Uterus (tissue), 2 donors: ENCODE measurements around the gene ETHE1.

Experiments
- CTCF ChIP-seq, 4 experiments: fragments of 200-600 bp in 2 of 4; fragments of 450-650 bp in 2 of 4; sonication (generic) in 2 of 4; IDR thresholded peaks; one replicate each; pipeline ENCODE4 v1.5.1; 2016 to 2019; ENCODE audit warnings: antibody characterized with exemption in 4 of 4, mild to moderate bottlenecking in 2 of 4, moderate library complexity in 1 of 4
- POLR2A ChIP-seq, 2 donors: fragments of 450-650 bp; IDR thresholded peaks; one replicate each; pipeline ENCODE4 v1.6.1; 2016; ENCODE audit warnings: antibody characterized with exemption in 2 of 2, mild to moderate bottlenecking in 1 of 2, moderate library complexity in 1 of 2

- TF ChIP-seq CTCF (IDR thresholded peaks at IDR 0.05) (no peak), POLR2A (IDR thresholded peaks at IDR 0.05) (no peak)
Measured at GRCh38 chr19:43469160-43469480, 57.9 kb downstream of the ETHE1 start.
